HG03460 (cell line): ENCODE data around the gene LILRB5.
"Not testable (repeated sequence)": the region's sequence is repeated elsewhere in the genome, so short reads cannot be mapped to it uniquely, and the experiment has no call there.

ENCODE experiments used
- ATAC-seq: cut with Tn5 transposase; IDR thresholded peaks from one replicate; pipeline ENCODE4 v1.9.1; 2021; ENCODE audit not compliant: unreplicated experiment

LILRB5 gene

GRCh38 chr19:54277111-54277615, 20.1 kb upstream of the LILRB5 start:
- not testable (repeated sequence) for ATAC-seq

- ATAC-seq, result no peak
Observed at GRCh38 chr19:54275951-54276350, 18.9 kb upstream of the LILRB5 start.

GRCh38 chr19:54274516-54274915, 17.4 kb upstream of the LILRB5 start:
- not testable (repeated sequence) for ATAC-seq

- ATAC-seq, result no peak
Observed at GRCh38 chr19:54273821-54274220, 16.7 kb upstream of the LILRB5 start.

- ATAC-seq, result not testable (repeated sequence)
Observed at GRCh38 chr19:54272181-54272580, 15.1 kb upstream of the LILRB5 start.

- ATAC-seq, result not testable (repeated sequence)
Observed at GRCh38 chr19:54271587-54271986, 14.5 kb upstream of the LILRB5 start.

- no peak for ATAC-seq
Observed at GRCh38 chr19:54271106-54271505, 14.0 kb upstream of the LILRB5 start.

GRCh38 chr19:54268936-54269335, 11.9 kb upstream of the LILRB5 start:
- ATAC-seq, result no peak

GRCh38 chr19:54266133-54266532, 9.1 kb upstream of the LILRB5 start:
- no peak for ATAC-seq

GRCh38 chr19:54262470-54262869, 5.4 kb upstream of the LILRB5 start:
- ATAC-seq, result no peak

- ATAC-seq, result no peak
Observed at GRCh38 chr19:54262066-54262465, 5.0 kb upstream of the LILRB5 start.

GRCh38 chr19:54256250-54257115, 590 bp downstream of the LILRB5 start:
- ATAC-seq, result no peak

GRCh38 chr19:54255105-54255775, 1.8 kb downstream of the LILRB5 start:
- ATAC-seq, result no peak

GRCh38 chr19:54254195-54254906, 2.7 kb downstream of the LILRB5 start:
- no peak for ATAC-seq

GRCh38 chr19:54253331-54254194, 3.5 kb downstream of the LILRB5 start:
- no peak for ATAC-seq

GRCh38 chr19:54252845-54253244, 4.2 kb downstream of the LILRB5 start:
- ATAC-seq, result no peak

GRCh38 chr19:54252243-54252642, 4.8 kb downstream of the LILRB5 start:
- no peak for ATAC-seq

GRCh38 chr19:54248016-54248601, 9.0 kb downstream of the LILRB5 start:
- ATAC-seq, result no peak

- ATAC-seq, result no peak
Observed at GRCh38 chr19:54247106-54247930, 9.8 kb downstream of the LILRB5 start.
